Activated CD8-positive, alpha-beta T cell treated with anti-CD3 and anti-CD28 coated beads for 36 hours (primary cell): ENCODE results near the gene MICAL2. TPM values are rescaled to one million over a fixed set of nuclear protein-coding genes. Genes with fewer than 3 reads are reported as not detected.

Experiments
- ATAC-seq: fragments of 200-7000 bp; cut with Tn5 transposase; one replicate; pipeline ENCODE4 v1.10.0; 2021; ENCODE audit warnings: mild to moderate bottlenecking, moderate library complexity
- CTCF ChIA-PET: fragments of 350-600 bp; sonication (Branson Sonifier 250); formaldehyde crosslinking; loops from one replicate; lab custom pipeline; 2021; ENCODE audit warnings: antibody characterized with exemption; lab: Charles Lee
- POLR2A ChIA-PET: fragments of 350-600 bp; sonication (Branson Sonifier 250); formaldehyde crosslinking; loops from one replicate; lab custom pipeline; 2021; ENCODE audit warnings: antibody characterized with exemption; lab: Charles Lee
- DNase-seq: peaks from one replicate; pipeline ENCODE4 v3.0.0-alpha.2; 2020
- H3K27ac Mint-ChIP-seq: one replicate; pipeline ENCODE4 v1.8.0; 2021; ENCODE audit warnings: mild to moderate bottlenecking, mixed read lengths
- H3K27me3 Mint-ChIP-seq: one replicate; pipeline ENCODE4 v1.8.0; 2021; ENCODE audit warnings: mixed read lengths
- H3K36me3 Mint-ChIP-seq: one replicate; pipeline ENCODE4 v1.8.0; 2021; ENCODE audit warnings: low read depth, mixed read lengths
- H3K4me1 Mint-ChIP-seq: one replicate; pipeline ENCODE4 v1.8.0; 2021; ENCODE audit warnings: low read depth, mixed read lengths
- H3K4me3 Mint-ChIP-seq: one replicate; pipeline ENCODE4 v1.8.0; 2021; ENCODE audit warnings: mild to moderate bottlenecking, moderate library complexity, mixed read lengths
- H3K9me3 Mint-ChIP-seq: one replicate; pipeline ENCODE4 v1.8.0; 2021; ENCODE audit warnings: mixed read lengths
- CTCF ChIP-seq: fragments of 200-600 bp; IDR thresholded peaks from one replicate; pipeline ENCODE4 v1.8.0; 2022; ENCODE audit warnings: antibody characterized with exemption, mild to moderate bottlenecking
- intact Hi-C: fragments of 100-400 bp; cut with micrococcal nuclease; formaldehyde crosslinking; loops from one replicate; pipeline ENCODE4 v1.10.0; 2022
- total RNA-seq, 2 experiments: library from RNA; stranded (reverse); gene quantifications; one replicate each; pipeline ENCODE4 v1.2.3, GENCODE V29; 2021

MICAL2 gene
- total RNA-seq, 2 experiments from 2014 or later = 99.8 to 105 TPM

GRCh38 chr11:12269104-12269441 lies 158.7 kb downstream of the MICAL2 start:
- Mint-ChIP-seq H3K4me3 (no peak overlapping the region), H3K36me3 (no peaks in the 10 kb centered on the region), H3K27me3 (no peaks in the 10 kb centered on the region), H3K9me3 (no peaks in the 10 kb centered on the region), H3K27ac (no peak overlapping the region), H3K4me1 (no peaks in the 10 kb centered on the region)
- intact Hi-C loops = no loop called here
- CTCF ChIA-PET = no interaction called here
- no peak for ATAC-seq
- no peak for TF ChIP-seq CTCF
- POLR2A ChIA-PET = no interaction called here
- DNase-seq = no peak

GRCh38 chr11:12269446-12270214 lies 159.2 kb downstream of the MICAL2 start:
- H3K27me3 Mint-ChIP-seq = no peaks in the 10 kb centered on the region
- ChIA-PET POLR2A (interaction anchor here (0.9 kb wide), 1 partner anchor 27 kb away, joined by 3 read pairs; no protein-coding TSS in a partner anchor), CTCF (interaction anchor here (1.3 to 1.6 kb wide), 2 partner anchors 12 to 222 kb away, joined by 5 to 7 read pairs; no protein-coding TSS in a partner anchor)
- H3K9me3 Mint-ChIP-seq = no peaks in the 10 kb centered on the region
- no peaks in the 10 kb centered on the region for H3K4me1 Mint-ChIP-seq
- ATAC-seq = no peak
- no peak for TF ChIP-seq CTCF
- H3K36me3 Mint-ChIP-seq = no peaks in the 10 kb centered on the region
- no peak overlapping the region for H3K4me3 Mint-ChIP-seq
- no peak for DNase-seq
- intact Hi-C loops = no loop called here
- H3K27ac Mint-ChIP-seq = no peak overlapping the region

- Mint-ChIP-seq H3K27ac (no peak overlapping the region), H3K36me3 (no peaks in the 10 kb centered on the region), H3K9me3 (no peaks in the 10 kb centered on the region), H3K27me3 (no peaks in the 10 kb centered on the region), H3K4me3 (no peak overlapping the region), H3K4me1 (no peaks in the 10 kb centered on the region)
- POLR2A ChIA-PET = interaction anchor here (0.9 kb wide), 1 partner anchor 27 kb away, joined by 3 read pairs; no protein-coding TSS in a partner anchor
- CTCF ChIA-PET = interaction anchor here (1.3 to 1.6 kb wide), 3 partner anchors 11 to 223 kb away, joined by 3 to 7 read pairs (median 5); no protein-coding TSS in a partner anchor
- DNase-seq = no peak
- intact Hi-C loops = no loop called here
- no peak for TF ChIP-seq CTCF
- no peak for ATAC-seq
Measured at GRCh38 chr11:12270215-12270797, 159.9 kb downstream of the MICAL2 start.

- Mint-ChIP-seq H3K4me1 (no peaks in the 10 kb centered on the region), H3K4me3 (no peak overlapping the region), H3K27ac (no peak overlapping the region), H3K36me3 (no peaks in the 10 kb centered on the region), H3K27me3 (no peaks in the 10 kb centered on the region), H3K9me3 (no peaks in the 10 kb centered on the region)
- no peak for TF ChIP-seq CTCF
- DNase-seq (no peak), ATAC-seq (no peak)
- intact Hi-C loops = no loop called here
- POLR2A ChIA-PET = interaction anchor here (0.9 kb wide), 1 partner anchor 28 kb away, joined by 3 read pairs; no protein-coding TSS in a partner anchor
- CTCF ChIA-PET = interaction anchor here (1.3 to 1.6 kb wide), 3 partner anchors 10 to 223 kb away, joined by 3 to 7 read pairs (median 5); no protein-coding TSS in a partner anchor
Measured at GRCh38 chr11:12270817-12271216, 160.4 kb downstream of the MICAL2 start.

GRCh38 chr11:12271241-12271640 lies 160.9 kb downstream of the MICAL2 start:
- Mint-ChIP-seq H3K4me1 (no peaks in the 10 kb centered on the region), H3K27me3 (no peaks in the 10 kb centered on the region), H3K27ac (no peak overlapping the region), H3K4me3 (no peak overlapping the region), H3K9me3 (no peaks in the 10 kb centered on the region), H3K36me3 (no peaks in the 10 kb centered on the region)
- no peak for ATAC-seq
- intact Hi-C loops = no loop called here
- no peak for TF ChIP-seq CTCF
- no peak for DNase-seq
- POLR2A ChIA-PET = no interaction called here
- CTCF ChIA-PET = interaction anchor here (1.3 to 1.8 kb wide), 4 partner anchors 10 to 224 kb away, joined by 3 to 9 read pairs (median 6); no protein-coding TSS in a partner anchor
